SK-N-SH treated with all-trans-retinoic acid at 6 μM for 48 hours (cell line): Measurements from ENCODE around the gene CCDC102B.

Experiments used
- BACH2 ChIP-seq: fragments of 250-450 bp; sonication (Bioruptor Pico); IDR thresholded peaks from 2 replicates; pipeline ENCODE4 v1.9.0; 2021; ENCODE audit warnings: mild to moderate bottlenecking, borderline replicate concordance
- ESRRG ChIP-seq: fragments of 250-450 bp; sonication (Bioruptor Pico); IDR thresholded peaks from 2 replicates; pipeline ENCODE4 v1.6.1; 2021; ENCODE audit warnings: mild to moderate bottlenecking
- RARB ChIP-seq: fragments of 250-450 bp; sonication (Bioruptor Pico); IDR thresholded peaks from 2 replicates; pipeline ENCODE4 v1.8.0; 2021; ENCODE audit warnings: mild to moderate bottlenecking, moderate library complexity
- ZFP30 ChIP-seq: fragments of 450-650 bp; formaldehyde crosslinking; IDR thresholded peaks from 2 replicates; pipeline ENCODE4 v1.5.0; 2022; ENCODE audit warnings: mild to moderate bottlenecking, moderate library complexity
- TF ChIP-seq, protein P1 (sequence below): fragments of 250-450 bp; sonication (Bioruptor Pico); IDR thresholded peaks from 2 replicates; pipeline ENCODE4 v1.5.1; 2021; ENCODE audit warnings: mild to moderate bottlenecking, moderate library complexity
- TF ChIP-seq, protein P2 (sequence below): fragments of 250-450 bp; sonication (Bioruptor Pico); IDR thresholded peaks from 2 replicates; pipeline ENCODE4 v1.8.0; 2021; ENCODE audit warnings: low read depth, mild to moderate bottlenecking, moderate library complexity, borderline replicate concordance
- TF ChIP-seq, protein P3 (sequence below): fragments of 250-450 bp; sonication (Bioruptor Pico); IDR thresholded peaks from 2 replicates; pipeline ENCODE4 v1.8.0; 2020; ENCODE audit warnings: mild to moderate bottlenecking, moderate library complexity, borderline replicate concordance

DNA sequence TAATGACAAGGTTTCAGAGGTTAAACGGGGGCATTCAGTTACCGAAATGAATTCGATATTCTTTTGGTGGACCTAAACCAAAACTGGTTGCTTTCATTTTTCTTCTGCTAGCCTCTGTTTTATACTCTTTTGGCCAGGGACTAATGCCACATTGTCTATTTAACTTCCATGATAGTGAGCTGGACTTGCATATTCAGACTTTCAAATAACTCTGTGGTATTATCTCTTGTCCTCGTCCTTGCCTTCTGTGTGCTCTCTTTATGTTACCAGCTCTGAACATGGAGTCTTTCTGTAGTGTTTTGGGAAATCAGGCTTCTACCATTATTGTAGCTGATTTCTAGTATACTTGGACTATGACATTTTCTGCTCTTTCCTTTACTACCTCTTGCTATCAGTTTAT is 75.1 kb downstream of the CCDC102B start:
- TF ChIP-seq ESRRG (CRISPR knock-in tag) (no peak), RARB (CRISPR knock-in tag) (no peak), ZFP30 (CRISPR knock-in tag) (no peak), BACH2 (CRISPR knock-in tag) (no peak)
- TF ChIP-seq, protein P1, sequence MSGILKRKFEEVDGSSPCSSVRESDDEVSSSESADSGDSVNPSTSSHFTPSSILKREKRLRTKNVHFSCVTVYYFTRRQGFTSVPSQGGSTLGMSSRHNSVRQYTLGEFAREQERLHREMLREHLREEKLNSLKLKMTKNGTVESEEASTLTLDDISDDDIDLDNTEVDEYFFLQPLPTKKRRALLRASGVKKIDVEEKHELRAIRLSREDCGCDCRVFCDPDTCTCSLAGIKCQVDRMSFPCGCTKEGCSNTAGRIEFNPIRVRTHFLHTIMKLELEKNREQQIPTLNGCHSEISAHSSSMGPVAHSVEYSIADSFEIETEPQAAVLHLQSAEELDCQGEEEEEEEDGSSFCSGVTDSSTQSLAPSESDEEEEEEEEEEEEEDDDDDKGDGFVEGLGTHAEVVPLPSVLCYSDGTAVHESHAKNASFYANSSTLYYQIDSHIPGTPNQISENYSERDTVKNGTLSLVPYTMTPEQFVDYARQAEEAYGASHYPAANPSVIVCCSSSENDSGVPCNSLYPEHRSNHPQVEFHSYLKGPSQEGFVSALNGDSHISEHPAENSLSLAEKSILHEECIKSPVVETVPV (CRISPR knock-in tag) = no peak
- TF ChIP-seq, protein P2, sequence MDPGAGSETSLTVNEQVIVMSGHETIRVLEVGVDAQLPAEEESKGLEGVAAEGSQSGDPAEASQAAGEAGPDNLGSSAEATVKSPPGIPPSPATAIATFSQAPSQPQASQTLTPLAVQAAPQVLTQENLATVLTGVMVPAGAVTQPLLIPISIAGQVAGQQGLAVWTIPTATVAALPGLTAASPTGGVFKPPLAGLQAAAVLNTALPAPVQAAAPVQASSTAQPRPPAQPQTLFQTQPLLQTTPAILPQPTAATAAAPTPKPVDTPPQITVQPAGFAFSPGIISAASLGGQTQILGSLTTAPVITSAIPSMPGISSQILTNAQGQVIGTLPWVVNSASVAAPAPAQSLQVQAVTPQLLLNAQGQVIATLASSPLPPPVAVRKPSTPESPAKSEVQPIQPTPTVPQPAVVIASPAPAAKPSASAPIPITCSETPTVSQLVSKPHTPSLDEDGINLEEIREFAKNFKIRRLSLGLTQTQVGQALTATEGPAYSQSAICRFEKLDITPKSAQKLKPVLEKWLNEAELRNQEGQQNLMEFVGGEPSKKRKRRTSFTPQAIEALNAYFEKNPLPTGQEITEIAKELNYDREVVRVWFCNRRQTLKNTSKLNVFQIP (CRISPR knock-in tag) = no peak
- TF ChIP-seq, protein P3, sequence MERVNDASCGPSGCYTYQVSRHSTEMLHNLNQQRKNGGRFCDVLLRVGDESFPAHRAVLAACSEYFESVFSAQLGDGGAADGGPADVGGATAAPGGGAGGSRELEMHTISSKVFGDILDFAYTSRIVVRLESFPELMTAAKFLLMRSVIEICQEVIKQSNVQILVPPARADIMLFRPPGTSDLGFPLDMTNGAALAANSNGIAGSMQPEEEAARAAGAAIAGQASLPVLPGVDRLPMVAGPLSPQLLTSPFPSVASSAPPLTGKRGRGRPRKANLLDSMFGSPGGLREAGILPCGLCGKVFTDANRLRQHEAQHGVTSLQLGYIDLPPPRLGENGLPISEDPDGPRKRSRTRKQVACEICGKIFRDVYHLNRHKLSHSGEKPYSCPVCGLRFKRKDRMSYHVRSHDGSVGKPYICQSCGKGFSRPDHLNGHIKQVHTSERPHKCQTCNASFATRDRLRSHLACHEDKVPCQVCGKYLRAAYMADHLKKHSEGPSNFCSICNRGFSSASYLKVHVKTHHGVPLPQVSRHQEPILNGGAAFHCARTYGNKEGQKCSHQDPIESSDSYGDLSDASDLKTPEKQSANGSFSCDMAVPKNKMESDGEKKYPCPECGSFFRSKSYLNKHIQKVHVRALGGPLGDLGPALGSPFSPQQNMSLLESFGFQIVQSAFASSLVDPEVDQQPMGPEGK (CRISPR knock-in tag) = no peak
